NCI-H128 (cell line): ENCODE measurements around the gene GNG13.
"Not testable (repeated sequence)": the region's sequence is repeated elsewhere in the genome, so short reads cannot be mapped to it uniquely, and the experiment has no call there.

Experiments
- DNase-seq: peaks from one replicate; lab custom pipeline; 2025; ENCODE audit not compliant: unreplicated experiment; lab: John Stamatoyannopoulos, UW

The GNG13 gene

DNA sequence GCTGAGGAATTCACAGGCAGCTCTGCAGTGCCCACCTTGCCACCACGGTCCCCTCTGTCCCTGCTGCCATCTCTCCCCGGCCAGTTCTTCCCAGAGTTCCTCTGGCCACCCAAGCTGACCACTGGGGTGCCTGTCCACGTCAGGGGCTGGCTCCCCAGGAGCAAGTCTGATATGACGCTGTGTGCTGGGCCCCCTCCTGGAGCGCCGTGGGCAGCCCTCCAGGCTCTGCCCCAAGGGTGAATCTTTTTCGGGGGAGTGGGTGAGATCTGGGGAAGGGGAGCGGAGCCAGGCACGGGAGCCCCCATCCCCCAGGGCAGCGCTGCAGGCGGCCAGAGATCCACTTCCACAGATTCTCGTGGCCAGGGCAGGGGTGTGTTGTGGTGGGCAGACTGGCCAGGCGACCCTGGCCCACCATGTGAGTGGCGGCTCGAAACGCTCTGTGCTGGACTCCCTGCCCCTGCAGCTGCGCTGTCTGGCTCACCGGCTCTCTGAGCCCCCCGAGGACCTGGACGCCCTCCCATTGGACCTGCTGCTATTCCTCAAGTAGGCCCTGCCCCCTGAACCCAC, 36.3 kb downstream of the GNG13 start:
- DNase-seq: no peak

DNA sequence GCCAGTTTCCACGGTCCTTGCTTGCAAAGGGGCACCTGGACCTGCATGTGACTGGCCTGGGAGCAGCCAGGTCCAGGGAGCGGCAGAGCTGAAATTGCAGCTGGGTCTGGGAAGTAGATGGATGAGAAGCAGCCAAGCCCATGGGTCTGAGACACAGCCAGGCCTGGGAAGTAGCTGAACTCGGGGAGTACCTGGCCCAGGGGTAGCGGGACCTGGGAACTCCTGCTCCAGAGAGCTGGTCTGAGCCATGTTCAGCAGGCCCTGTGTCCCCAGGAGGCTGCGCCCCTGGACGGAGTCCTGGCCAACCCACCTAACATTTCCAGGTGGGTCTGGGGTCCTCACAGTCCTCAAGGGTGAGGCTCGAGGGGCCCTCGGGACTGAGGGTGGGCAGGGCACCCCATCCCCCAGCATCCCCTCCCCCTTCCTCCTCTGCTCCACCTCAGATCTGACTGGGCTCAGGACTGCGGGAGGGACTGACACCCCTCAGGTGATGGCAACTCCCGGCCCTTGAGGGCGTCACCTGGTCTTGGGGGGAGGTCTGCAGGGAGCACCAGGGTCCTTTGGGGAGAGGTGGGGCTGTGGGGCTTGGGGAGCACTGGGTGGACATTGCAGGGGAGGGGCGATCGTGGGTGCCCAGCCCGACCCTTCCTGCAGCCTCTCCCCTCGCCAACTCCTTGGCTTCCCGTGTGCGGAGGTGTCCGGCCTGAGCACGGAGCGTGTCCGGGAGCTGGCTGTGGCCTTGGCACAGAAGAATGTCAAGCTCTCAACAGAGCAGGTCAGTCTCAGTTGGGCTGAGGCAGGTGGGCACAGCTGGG, 37.0 kb downstream of the GNG13 start:
- no peak for DNase-seq

DNA sequence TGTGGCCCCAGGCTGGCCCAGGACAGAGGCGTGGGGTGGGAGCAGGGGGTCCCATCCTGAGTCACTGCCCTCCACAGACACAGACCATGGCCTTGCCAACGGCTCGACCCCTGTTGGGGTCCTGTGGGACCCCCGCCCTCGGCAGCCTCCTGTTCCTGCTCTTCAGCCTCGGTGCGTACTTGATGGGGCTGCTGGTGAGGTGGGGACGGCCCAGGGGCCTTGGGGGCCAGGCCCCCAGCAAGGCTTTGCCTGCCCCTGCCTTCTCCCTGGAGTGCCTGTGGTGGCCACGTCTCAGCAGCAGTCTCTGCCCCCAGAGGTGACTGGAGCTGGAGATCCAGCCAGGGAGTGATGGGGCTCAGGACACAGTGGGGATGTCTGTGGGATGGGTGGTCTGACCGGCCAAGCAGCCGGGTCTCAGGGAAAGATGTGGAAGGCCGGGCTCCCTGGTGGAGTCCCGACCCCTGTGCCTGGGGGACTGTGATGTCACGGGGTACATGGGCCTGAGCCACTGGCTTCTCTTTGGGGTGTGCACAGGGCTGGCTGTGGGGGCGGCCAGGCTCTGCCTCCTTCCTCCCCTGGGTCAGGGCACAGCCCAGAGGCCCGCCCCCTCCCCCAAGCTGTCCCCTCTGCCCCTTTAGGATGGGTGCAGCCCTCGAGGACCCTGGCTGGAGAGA, 37.8 kb downstream of the GNG13 start:
- DNase-seq: no peak

DNA sequence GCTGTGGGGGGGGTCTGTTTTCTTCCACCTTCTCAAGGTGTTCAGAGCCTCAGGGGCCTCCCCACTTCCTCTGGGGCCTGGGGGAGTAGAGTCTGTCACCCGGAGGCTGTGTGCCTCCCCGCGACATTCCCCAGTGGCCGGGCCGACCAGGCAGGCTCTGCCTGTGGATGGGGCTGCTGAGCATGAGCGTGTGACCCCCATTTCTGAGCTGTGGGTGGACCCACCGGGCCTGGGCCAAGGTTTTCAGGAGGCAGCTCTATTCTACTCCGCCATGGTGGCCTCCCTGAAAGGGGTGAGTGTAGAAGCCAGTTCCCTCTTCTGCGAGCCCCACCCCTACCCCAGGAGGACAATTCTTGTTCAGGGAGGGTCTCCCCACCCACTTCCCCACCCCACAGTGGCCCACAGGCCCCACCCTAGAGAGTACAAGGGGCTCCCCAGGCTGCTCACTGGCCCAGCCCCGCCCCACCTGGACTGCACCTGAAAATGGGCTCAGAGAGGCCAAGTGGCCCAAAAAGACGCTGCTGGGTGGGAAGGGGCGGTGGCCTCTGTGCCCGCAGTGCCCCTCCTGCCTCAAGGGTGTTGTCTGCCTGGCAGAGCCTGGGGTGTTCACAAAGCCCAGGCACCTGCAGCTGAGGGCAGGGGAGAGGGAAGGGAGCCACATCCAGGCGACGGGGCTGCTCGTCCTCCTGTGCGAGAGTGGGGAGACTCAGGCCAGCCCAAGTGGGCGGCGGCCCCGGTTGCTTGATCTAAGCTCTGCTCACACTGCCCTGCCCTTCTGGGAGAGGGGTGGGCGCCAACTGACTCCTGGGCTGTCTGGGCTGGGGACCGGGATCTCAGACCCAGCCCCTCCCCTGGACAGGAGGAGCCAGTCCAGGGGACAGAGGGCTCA, 38.7 kb downstream of the GNG13 start:
- no peak for DNase-seq

DNA sequence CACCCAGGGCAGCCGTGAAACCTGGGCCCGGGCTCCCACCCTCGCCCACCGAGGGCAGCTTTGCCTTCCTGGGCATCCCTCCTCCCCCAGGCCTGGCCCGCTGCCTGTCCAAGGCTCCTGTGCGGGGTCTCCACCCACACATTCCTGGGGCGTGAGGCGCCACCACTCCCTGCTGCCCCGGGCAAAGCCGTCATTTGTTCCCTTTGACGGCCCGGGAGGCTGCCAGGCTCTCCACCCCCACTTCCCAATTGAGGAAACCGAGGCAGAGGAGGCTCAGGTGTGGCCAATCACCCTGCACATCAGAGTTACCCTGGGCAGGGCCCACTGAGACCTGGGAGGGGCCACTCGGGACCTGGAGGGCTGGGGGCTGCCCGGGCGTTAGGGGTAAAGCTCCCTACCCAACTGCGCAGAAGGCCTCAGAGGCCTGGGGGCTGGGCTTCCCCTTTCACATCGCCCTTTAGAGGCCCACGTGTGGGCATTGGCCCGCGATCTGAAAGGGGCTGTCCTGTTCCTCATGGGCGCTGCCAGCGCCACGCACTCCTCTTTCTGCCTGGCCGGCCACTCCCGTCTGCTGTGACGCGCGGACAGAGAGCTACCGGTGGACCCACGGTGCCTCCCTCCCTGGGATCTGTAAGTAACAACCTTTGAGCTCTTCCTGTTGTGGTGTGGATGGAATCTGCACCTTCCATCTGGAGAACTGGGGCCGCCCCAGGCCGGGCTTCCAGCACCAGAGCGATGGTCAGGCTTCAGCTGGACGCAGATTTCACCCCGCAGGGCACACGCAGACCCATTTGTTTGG, 39.8 kb downstream of the GNG13 start, which contains the start of gene MSLN:
TSS of gene MSLN (plus strand) at position 190 of the 799 bp plus-strand sequence. CDS start 1,947 bp downstream, outside the sequence.
- no peak for DNase-seq

DNA sequence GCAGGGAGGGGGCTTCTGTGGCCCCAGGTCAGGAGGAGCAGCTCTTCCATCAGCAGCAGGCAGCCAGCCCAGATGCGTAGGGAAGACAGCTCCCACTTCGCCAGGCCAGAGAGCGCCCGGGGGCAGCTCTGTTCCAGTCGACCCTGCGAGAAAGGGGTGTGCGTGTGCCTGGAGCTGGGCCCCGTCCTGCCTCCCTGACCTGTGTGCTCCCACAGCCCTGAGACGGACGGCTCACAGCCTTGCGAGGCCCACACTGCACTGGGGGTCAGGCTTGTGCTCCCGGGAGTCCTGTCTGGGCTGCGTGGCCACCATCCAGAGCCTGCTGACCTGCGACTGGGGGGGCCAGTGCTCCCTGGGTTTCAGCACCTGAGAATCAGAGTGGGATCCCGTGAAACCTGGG, 40.5 kb downstream of the GNG13 start:
- no peak for DNase-seq

DNA sequence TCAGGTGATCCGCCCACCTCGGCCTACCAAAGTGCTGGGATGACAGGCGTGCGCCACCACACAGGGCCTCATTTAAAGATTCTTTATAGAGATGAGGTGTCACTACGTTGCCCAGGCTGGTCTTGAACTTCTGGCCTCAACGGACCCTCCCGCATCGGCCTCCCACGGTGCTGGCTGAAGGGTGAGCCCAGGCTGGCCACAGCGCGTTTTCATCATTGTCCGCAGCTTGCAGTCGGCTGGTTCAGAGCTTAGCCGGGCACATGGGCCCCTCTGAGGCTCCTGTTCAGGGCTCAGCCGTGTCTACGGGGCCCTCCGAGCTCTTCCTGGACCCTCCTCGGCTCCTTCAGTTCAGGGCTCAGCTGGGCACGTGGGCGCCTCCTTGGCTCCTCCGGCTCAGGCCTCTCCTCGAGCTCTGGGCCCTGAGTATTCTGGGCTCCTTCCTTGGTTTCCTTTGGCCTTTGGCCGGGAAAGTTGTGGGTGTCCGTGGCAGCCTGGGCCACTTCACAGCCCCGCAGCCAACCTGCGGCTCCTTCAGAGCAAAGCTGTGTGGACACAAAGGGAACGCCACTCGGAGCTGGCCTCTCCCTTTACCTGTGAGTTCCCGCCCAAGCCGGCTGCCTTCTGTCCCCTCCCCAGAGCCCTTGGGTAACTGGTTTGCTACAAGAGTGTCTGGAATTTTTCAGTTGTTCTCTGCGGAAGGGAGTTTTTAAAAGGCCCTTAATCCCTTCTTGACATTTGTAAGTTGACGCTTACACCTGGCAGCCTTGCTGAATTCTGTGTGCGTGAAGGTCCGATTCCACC, 41.2 kb downstream of the GNG13 start:
- no peak for DNase-seq

DNA sequence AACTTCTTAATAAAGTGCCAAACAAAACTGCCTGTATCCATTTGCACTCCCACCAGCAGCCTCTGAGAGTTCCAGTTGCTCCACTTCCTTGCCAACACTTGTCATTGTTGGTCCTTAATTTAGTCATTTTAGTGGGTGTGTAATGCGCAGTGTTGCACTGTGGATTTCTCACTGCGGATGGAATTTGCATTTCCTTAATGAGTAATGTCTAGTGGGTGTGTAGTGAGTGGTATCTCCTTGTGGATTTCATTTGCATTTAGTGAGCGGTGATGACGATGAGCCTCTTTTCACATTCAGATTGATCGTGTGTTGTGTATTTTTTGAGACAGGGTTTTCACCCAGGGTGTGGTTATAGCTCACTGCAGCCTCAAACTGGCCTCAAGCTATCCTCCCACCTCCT, 44.1 kb downstream of the GNG13 start:
- no peak for DNase-seq

DNA sequence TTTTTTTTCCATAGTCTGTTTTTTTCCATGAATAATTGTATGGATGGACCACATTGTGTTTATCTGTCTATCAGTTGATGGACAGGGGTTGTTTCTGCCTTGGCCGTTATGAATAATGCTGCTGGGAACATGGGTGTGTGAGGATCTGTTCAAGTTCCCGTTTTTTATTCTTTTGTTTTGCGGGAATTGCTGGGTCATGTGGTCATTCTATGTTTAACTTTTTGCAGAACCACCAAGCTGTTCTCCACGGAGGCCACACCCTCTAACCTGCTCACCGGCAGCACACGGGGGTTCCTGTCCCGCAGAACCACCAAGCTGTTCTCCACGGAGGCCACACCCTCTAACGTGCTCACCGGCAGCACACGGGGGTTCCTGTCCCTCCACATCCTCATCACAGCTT, 45.9 kb downstream of the GNG13 start:
- DNase-seq: no peak

DNA sequence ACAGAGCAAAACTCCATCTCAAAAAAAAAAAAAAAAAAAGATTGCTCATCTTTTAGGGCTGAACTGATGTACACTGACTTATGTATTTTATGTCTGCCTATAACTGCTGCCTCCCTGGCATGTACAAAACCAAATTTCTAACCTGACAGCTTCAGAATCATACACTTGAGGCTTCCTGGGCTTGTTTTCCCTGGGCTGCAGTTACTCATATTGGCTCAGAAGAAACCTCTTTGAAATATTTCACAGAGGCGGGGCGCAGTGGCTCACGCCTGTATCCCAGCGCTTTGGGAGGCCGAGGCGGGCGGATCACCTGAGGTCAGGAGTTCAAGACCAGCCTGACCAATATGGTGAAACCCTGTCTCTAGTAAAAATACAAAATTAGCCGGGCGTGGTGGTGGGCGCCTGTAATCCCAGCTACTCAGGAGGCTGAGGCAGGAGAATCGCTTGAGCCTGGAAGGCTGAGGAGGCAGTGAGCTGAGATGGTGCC, 46.4 kb downstream of the GNG13 start:
- not testable (repeated sequence) for DNase-seq

DNA sequence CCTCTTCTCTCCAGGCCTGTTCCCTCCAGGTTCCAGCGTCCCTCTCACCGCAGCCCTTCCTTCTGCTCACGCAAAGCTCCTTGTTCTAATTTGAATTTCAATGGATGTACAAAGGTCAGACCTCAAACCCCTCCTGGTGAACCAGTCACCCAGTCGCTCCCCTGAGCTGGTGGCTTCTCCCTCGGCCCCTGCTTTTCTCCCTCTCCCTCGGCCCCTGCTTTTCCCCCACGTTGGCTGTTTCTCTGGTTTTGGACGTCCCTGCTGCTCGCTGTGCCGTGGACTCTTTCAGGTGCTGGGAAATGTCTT, 48.6 kb downstream of the GNG13 start:
- DNase-seq: no peak

DNA sequence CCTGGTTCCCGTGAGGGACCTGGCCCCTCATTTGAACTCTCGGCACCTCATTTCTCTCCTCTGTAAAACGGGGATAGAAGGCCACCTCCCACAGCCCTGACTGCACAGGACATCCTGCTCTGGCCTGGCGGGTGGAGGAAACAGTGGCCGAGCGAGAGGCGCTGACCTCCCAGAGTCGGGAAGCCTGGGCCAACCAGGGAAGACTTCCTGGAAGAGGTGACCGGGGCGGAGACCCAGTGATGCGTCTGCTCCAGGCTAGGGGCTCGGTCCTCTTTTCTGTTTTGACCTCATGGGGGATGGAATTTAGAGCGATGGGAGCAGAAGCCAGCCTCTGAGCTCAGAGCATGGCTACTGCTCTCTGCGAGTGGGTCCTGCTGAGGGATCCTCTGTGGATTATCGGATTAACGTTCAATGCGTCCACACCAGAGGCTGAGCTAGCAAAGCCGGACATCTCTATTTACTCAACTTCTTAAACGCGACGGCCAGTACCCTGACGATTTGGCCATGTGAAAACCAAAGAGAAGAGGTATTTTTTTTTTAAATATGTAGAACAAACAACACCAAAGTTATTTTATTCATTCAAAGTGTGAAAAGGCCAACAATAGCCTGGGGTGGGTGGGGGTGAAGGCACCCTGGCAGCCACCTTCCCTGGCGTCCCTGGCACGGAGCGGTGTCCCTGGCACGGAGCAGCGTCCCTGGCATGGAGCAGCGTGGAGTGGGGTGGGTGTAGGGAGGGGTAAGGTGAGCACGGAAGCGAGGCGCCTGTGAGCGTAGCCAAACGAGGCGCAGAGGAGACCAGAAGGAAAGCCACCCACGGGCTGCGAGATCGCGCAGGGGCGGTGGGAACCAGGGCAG, 49.2 kb downstream of the GNG13 start:
- no peak for DNase-seq

DNA sequence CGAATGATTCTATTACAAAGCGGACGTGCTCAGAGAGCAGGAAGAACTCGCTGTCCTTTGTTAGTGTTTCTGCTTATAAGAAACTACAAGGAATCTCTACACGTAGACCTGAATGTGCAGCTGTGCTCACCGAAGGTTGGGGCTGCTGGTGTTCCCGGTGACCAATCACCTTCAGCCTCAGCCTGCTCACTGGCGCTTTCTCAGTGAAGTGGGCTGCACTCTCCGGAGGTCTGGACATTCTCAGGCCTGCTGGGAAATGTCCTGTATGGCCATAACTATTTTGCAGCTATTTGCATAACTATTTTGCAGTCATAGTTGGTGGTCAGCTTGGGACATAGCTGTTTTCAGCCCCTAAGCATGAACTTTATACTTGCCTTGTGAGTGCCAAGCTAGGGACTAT, 50.0 kb downstream of the GNG13 start:
- no peak for DNase-seq

DNA sequence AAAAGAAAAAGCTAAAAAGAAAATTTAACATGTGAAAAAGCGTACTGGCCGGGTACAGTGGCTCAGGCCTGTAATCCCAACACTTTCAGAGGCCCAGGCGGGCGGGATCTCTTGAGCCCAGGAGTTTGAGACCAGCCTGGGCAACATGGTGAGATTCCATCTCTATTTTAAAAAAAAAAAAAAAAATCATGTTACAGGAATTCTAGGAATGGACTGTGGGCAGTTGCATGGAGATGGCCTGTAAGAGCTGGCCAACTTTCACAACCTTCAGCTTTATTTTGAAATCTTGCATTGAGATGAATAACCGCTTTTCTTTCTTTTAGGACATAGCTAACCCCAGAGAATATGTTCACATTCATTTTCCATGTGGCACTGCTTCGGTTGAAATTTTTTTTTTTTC, 51.5 kb downstream of the GNG13 start:
- DNase-seq: no peak
